Mucosa of stomach (tissue), 1 donor: ENCODE data around the gene CPHXL2.

Experiments used
- H3K27me3 ChIP-seq: one replicate; pipeline ENCODE4 v1.7.0; 2013; ENCODE audit warnings: mild to moderate bottlenecking, low read length; ENCODE audit not compliant: control insufficient read depth, insufficient read depth
- H3K36me3 ChIP-seq: one replicate; pipeline ENCODE4 v1.7.0; 2013; ENCODE audit warnings: low read length; ENCODE audit not compliant: control insufficient read depth, insufficient read depth
- H3K4me1 ChIP-seq: one replicate; pipeline ENCODE4 v1.7.0; 2013; ENCODE audit warnings: mild to moderate bottlenecking, low read length; ENCODE audit not compliant: control insufficient read depth, insufficient read depth
- H3K4me3 ChIP-seq: one replicate; pipeline ENCODE4 v1.7.0; 2013; ENCODE audit warnings: low read length
- H3K9ac ChIP-seq: one replicate; pipeline ENCODE4 v1.7.0; 2013; ENCODE audit warnings: mild to moderate bottlenecking, low read length, moderate library complexity
- H3K9me3 ChIP-seq: one replicate; pipeline ENCODE4 v1.7.0; 2013; ENCODE audit warnings: mild to moderate bottlenecking, low read length, moderate library complexity; ENCODE audit not compliant: control insufficient read depth
- donor health status: Pancreatic carcinoma.

The CPHXL2 gene

DNA sequence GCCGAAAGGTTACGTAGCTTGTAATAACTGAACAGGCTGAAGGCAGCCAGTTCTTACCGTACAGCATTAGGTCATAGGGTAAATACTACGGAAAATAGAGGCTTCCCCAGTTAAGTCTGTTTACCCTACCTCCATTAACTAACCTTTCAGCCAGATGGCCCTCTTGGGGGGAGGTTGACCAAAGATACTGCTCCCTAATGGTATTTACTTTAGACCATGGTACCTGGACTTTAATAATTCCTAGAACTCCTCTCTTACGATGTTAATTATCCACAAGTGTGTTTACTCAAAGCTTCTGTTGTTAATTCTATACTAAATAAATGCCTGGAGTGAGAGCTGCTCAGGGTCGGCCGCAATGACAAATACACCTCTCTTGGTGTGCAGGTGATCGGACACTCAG is 44.0 kb downstream of the CPHXL2 start:
- peaks cover 20% of the 10 kb centered on the region for H3K36me3 ChIP-seq

DNA sequence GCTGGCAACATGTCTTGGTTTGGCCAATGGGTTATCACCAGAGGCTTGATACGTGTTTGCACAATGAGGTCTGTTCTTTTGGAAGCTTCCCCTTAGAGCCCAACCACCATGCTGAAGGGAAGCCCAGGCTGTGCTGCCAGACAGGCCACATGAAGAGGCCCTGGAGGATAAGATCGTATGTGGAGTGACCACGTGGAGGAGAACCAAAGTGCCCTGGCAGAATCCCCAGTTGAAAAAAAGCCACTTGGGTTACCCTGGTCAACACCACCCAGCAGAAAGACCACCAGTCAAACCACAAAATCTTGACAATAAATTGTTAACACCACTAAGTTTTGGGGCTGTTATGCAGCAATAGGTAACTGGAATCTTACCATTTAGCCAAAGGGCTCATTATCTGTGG is 46.8 kb downstream of the CPHXL2 start:
- no peak overlapping the region for H3K9ac ChIP-seq
- no peaks in the 10 kb centered on the region for H3K9me3 ChIP-seq
- no peaks in the 10 kb centered on the region for H3K4me1 ChIP-seq
- H3K4me3 ChIP-seq = no peak overlapping the region
- H3K36me3 ChIP-seq = peaks cover 27% of the 10 kb centered on the region
- H3K27me3 ChIP-seq = no peaks in the 10 kb centered on the region

More for the DNA sequence above, 44.0 kb downstream of the CPHXL2 start:
- Histone ChIP-seq H3K27me3 (no peaks in the 10 kb centered on the region), H3K9me3 (no peaks in the 10 kb centered on the region), H3K4me3 (no peak overlapping the region), H3K9ac (no peak overlapping the region), H3K4me1 (no peaks in the 10 kb centered on the region)

DNA sequence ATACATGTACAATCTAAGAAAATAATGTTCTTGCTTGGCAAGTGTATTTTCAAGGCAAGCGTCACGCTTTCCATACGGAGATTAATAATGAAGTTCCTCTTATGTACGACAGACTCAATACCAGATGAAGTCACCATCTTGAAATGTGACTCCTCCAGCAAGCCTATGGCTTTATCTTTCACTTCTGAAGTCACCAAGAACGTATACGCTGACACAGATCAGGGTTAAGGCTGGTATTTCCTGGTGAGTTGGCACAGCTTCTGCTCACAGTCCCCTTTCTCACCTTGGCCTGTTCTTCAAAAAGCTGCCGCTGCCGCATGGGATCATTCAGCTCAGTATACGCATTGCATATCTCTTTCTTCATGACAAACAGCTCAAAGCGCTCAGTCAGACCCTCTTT is 47.7 kb downstream of the CPHXL2 start:
- no peaks in the 10 kb centered on the region for H3K9me3 ChIP-seq
- no peaks in the 10 kb centered on the region for H3K27me3 ChIP-seq
- H3K9ac ChIP-seq = no peak overlapping the region
- peaks cover 25% of the 10 kb centered on the region for H3K36me3 ChIP-seq
- H3K4me1 ChIP-seq = no peaks in the 10 kb centered on the region
- H3K4me3 ChIP-seq = no peak overlapping the region

- no peaks in the 10 kb centered on the region for H3K27me3 ChIP-seq
- no peaks in the 10 kb centered on the region for H3K4me1 ChIP-seq
- H3K4me3 ChIP-seq = no peak overlapping the region
- no peaks in the 10 kb centered on the region for H3K9me3 ChIP-seq
- H3K9ac ChIP-seq = no peak overlapping the region
- peaks cover 20% of the 10 kb centered on the region for H3K36me3 ChIP-seq
Observed at GRCh38 chr16:75628351-75628750, 48.5 kb downstream of the CPHXL2 start.

GRCh38 chr16:75627851-75628250 is 49.0 kb downstream of the CPHXL2 start:
- no peak overlapping the region for H3K9ac ChIP-seq
- no peaks in the 10 kb centered on the region for H3K27me3 ChIP-seq
- no peak overlapping the region for H3K4me3 ChIP-seq
- H3K4me1 ChIP-seq = no peaks in the 10 kb centered on the region
- peaks cover 20% of the 10 kb centered on the region for H3K36me3 ChIP-seq
- H3K9me3 ChIP-seq = no peaks in the 10 kb centered on the region

- no peak overlapping the region for H3K9ac ChIP-seq
- H3K36me3 ChIP-seq = peaks cover 20% of the 10 kb centered on the region
- H3K27me3 ChIP-seq = no peaks in the 10 kb centered on the region
- H3K9me3 ChIP-seq = no peaks in the 10 kb centered on the region
- H3K4me3 ChIP-seq = no peak overlapping the region
- peaks cover 7% of the 10 kb centered on the region for H3K4me1 ChIP-seq
Observed at GRCh38 chr16:75626806-75627205, 50.0 kb downstream of the CPHXL2 start.

DNA sequence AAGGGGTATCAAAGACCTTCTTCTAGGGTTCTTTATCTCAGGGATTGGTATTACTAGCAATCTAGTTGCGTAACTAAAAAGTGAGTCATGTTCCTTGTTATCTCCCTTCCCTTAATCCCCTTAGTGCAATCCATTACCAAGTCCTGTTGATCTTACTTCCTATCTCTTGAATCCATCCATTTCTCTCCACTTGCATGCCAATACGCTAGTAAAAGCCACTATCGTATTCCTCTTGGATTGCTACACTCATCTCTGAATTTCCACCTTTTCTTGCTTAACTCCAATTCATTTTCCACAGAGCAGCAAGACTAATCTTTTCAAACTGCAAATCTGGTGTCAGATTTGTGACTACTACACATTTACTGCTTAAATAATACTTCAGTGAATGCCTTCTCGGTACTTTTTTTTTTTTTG is 51.9 kb downstream of the CPHXL2 start:
- Histone ChIP-seq H3K36me3 (peaks cover 14% of the 10 kb centered on the region), H3K9me3 (no peaks in the 10 kb centered on the region)

GRCh38 chr16:75622761-75623605 is 53.8 kb downstream of the CPHXL2 start, which contains the start of gene ADAT1:
Gene ADAT1, minus strand, starts transcription at chr16:75623281. Its CDS starts 2,482 bp downstream, at chr16:75620799.
- Histone ChIP-seq H3K9ac (peak within 1 kb of the TSS; percentile 80), H3K4me3 (peak within 1 kb of the TSS; percentile 74), H3K4me1 (peaks cover 7% of the 10 kb centered on the region), H3K36me3 (peaks cover 6% of the 10 kb centered on the region), H3K9me3 (no peaks in the 10 kb centered on the region), H3K27me3 (no peaks in the 10 kb centered on the region)

More for the DNA sequence above, 51.9 kb downstream of the CPHXL2 start:
- H3K4me1 ChIP-seq = peaks cover 7% of the 10 kb centered on the region
- H3K9ac ChIP-seq = no peak overlapping the region
- no peak overlapping the region for H3K4me3 ChIP-seq
- no peaks in the 10 kb centered on the region for H3K27me3 ChIP-seq

DNA sequence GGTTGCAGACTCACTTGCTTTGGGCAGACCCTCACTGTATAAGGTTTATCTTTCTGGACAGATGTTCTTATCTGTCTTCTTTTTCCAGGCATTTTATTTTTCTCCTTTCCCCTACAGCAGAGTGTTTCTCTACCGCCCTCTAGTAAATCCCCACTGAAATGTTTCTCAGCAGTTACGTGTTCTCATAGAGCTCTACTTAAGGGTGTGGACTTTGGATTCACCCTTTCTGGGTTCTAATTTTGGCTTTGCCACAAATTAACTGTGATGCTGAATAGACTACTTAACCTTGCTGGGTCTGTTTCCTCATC is 55.7 kb downstream of the CPHXL2 start:
- Histone ChIP-seq H3K9ac (no peak overlapping the region), H3K4me3 (no peak overlapping the region), H3K9me3 (no peaks in the 10 kb centered on the region), H3K27me3 (no peaks in the 10 kb centered on the region), H3K4me1 (peaks cover 7% of the 10 kb centered on the region), H3K36me3 (peaks cover 2% of the 10 kb centered on the region)

GRCh38 chr16:75620326-75621169 is 56.3 kb downstream of the CPHXL2 start:
- Histone ChIP-seq H3K4me3 (no peak overlapping the region), H3K9ac (no peak overlapping the region), H3K27me3 (no peaks in the 10 kb centered on the region), H3K9me3 (no peaks in the 10 kb centered on the region), H3K4me1 (peaks cover 7% of the 10 kb centered on the region), H3K36me3 (no peaks in the 10 kb centered on the region)

- H3K4me3 ChIP-seq = no peak overlapping the region
- no peaks in the 10 kb centered on the region for H3K9me3 ChIP-seq
- no peaks in the 10 kb centered on the region for H3K27me3 ChIP-seq
- peaks cover 7% of the 10 kb centered on the region for H3K4me1 ChIP-seq
- no peaks in the 10 kb centered on the region for H3K36me3 ChIP-seq
- H3K9ac ChIP-seq = no peak overlapping the region
Observed at GRCh38 chr16:75618780-75619179, 58.0 kb downstream of the CPHXL2 start.

DNA sequence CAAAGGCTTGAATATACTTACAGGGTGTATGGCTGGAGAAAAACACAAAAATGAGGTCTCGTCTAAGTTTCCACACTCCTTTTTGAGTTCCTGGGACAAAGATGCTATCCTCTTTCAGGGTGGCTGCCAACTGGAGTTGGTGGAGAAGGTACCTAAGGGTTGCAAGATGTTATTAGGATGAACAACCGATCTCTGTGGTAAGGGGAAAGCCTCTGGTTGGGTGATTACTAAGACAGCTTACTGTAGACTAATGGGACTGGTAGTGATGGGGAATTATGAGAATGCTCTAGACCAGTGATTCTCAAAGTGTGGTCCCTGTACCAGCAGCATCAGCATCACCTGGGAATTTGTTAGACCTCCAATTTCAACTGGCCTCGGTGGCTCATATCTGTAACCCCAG is 59.7 kb downstream of the CPHXL2 start:
- no peak overlapping the region for H3K9ac ChIP-seq
- H3K27me3 ChIP-seq = no peaks in the 10 kb centered on the region
- H3K9me3 ChIP-seq = no peaks in the 10 kb centered on the region
- no peaks in the 10 kb centered on the region for H3K36me3 ChIP-seq
- H3K4me1 ChIP-seq = peaks cover 3% of the 10 kb centered on the region
- H3K4me3 ChIP-seq = no peak overlapping the region
